HS-27A (cell line): ENCODE results near the gene TAMM41.
"Not testable (repeated sequence)": the region's sequence is repeated elsewhere in the genome, so short reads cannot be mapped to it uniquely, and the experiment has no call there.

Experiments
- DNase-seq: peaks from one replicate; pipeline ENCODE4 v3.0.0-alpha.2; 2012; ENCODE audit warnings: low read depth, missing footprints

The TAMM41 gene

DNA sequence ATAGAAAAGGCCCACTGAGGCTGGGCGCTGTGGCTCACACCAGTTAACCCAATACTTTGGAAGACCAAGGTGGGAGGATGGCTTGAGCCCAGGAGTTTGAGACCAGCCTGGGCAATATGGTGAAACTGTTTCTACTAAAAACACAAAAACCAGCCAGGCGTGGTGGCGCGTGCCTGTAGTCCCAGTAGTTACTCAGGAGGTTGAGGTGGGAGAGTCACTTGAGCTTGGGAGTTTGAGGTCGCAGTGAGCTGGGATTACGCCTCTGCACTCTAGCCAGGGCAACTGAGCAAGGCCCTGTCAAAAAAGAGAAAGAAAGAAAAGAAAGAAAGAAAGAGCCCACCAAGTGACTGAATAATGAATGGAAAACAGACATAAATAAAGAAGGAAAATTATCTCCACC is 32.0 kb downstream of the TAMM41 start:
- no peak for DNase-seq

DNA sequence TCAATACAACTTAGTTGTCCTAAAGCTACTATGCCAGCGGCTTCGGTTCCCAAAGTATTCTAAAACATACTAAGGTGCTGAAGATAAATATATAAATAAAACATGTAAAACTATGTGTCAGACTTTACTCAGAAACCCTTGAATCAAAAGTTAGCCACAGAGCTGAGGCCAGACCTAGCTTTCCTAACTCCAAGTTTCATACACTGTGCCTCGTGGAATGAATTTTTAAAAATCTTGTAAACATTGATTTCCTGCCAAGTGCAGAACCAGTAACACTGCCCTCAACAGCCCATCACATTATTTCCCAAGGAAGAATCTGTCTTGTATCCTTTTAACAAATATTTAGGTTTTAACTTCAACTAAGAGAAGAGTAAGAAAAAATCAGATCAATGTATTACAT is 36.4 kb downstream of the TAMM41 start:
- no peak for DNase-seq

DNA sequence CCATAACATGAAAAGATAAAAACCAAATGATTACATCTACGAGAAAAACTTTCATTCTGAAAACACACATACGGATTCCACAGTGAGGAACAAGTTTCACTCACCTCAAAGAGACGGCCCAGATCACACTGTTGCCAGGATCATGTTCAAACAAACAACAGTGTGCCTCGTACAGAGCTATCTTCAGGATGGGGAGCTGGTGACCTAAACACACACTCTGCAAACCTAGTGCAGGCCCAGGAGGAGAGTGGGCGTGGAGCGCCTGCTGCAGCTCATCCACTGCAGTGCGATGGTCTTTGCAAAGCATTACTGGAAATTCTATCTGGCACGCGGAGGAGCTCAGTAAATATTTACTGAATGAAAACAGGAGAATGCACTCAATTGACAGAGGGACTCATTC is 38.5 kb downstream of the TAMM41 start:
- DNase-seq = no peak

DNA sequence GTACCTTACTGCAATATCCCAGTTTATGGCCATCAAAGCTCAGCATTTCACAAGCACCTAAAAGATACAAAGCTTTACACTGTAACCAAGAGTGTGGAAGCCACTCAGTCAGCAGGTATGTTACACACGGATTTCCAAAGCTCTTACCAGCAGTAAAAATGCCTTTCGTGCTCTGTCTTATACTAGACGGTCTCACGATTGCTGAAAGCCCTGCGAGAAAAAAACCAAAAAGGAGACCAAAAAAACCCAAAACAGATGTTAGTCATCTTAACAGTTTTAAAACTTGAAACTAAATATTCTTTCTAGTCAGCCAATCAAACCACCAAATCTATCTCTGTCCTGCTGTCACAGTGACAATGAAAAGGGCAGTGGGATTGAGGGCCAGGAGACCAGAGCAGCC is 39.0 kb downstream of the TAMM41 start:
- DNase-seq = no peak

DNA sequence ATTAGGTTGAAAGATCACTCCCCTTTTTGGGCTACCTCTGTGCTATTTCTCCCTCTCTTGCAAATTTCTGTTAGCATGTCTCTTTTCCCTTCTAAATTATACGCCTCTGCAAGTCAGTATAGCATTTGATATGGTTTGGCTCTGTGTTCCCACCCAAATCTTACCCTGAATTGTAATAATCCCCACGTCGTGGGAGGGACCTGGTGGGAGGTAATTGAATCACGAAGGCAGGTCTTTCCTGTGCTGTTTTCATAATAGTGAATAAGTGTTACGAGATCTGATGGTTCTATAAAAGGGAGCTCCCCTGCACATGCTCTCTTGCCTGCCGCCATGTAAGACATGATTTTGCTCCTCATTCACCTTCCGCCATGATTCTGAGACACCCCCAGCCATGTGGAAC is 41.0 kb downstream of the TAMM41 start:
- DNase-seq = no peak

DNA sequence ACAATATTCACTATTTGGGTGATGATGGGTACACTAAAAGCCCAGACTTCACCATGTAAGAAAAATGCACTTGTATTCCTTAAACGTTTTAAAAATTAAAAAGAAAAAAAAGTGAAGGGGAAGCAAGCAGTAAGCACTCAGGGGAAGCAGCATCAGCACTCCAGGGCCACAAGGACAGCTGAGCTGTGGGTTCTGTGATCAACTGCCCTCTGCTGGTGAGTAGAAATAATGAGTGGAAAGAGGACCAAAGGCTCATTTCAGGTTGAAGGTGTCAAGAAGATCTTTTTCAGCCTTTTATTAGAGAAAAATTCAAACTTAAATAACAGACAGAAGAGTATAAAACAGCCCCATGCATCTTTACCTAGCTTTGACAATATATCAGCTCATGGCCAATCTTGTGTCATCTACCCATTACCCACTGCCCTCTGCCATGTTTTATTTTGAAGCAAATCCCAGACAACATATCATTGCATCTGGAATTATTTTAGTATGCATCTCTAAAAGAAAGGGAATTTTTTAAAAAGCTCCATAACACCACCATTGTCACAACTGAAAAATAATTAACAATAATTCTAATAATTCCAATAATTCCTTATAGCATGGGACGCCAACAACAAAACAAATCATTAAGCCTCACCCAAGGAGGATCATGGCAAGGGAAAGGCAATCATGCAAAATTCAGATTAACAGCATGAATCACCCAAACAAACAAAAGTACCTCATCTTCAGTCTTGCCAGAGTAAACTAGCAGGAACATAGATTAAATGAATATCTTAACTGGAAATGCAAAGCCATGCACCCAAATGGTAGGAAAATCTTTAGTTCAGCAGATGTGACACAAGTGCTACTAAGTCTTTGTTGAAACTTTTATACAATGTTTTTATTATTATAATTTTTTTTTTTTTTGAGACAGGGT is 42.5 kb downstream of the TAMM41 start:
- no peak for DNase-seq

DNA sequence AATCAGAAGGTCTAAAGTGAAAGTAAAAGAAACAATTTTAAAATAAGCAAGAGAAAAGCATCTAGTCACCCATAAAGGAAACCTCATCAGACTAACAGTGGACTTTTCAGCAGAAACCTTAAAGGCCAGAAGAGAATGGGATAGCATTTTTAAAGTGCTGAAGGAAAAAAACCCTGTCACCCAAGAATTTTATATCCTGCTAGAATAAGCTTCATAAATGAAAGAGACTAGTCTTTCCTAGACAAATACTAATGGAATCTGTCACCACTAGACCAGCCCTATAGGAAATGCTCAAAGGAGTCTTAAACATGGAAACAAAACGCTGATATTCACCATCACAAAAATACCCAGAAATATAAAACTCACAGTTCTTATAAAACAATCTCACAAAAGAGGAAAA is 46.9 kb downstream of the TAMM41 start:
- DNase-seq = no peak

DNA sequence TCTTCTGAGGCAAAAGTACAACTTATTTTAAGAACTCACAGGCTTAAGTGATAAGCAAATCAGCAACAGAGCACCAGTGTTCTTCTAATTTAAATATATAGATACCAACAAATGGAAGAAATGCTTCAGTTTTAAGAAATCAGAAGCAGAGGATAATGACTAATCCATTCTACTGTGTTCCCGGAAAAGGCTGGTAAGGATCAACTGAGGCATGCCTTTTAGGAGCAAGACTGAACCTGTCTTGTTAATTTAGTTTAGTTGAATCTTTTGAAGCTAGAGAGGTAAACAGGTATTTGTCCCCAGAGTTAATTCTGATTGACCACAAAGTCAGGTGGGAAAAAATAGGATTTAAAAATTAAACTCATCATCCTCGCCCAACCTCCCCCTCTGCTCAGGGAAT is 51.8 kb downstream of the TAMM41 start:
- no peak for DNase-seq

DNA sequence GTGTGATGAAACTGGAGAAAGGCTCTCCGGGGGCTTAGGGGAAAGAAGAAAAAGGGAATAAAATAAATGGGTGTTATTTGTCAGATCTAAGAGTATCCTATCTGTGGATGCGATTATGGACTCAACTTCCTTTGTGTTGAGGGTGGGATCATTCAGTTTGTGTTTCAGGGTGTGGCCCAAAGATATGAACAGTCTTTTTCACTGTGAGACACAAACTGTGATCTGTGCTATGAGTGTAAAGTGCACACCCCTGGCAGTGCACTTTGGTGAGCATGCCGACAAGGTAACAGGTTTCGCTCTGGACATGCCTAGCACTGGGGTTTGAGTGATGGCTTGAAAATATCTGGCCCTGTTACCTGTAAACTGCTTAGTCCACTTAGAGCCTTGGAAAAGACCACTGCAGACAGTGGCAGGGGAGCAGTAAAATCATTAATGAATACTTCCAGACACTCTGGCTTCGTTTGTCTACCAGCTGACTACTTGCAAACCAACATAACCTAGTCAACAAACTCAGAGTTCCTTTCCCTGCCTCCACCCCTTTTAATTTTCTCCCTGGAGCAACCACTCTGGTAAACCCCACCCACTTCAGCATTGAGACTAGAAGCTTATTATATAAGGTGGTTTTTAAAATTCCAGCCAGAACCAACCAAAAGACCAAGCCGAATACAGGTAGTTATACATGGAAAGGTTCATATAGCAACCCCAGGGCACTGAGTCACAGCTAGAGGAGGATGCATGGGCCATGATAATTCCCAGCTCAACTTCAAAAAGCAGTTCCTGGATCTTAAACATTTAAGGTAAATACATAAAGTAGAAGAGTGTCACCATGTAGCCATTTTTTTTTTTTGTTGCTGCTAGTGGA is 55.1 kb downstream of the TAMM41 start:
- DNase-seq = no peak

DNA sequence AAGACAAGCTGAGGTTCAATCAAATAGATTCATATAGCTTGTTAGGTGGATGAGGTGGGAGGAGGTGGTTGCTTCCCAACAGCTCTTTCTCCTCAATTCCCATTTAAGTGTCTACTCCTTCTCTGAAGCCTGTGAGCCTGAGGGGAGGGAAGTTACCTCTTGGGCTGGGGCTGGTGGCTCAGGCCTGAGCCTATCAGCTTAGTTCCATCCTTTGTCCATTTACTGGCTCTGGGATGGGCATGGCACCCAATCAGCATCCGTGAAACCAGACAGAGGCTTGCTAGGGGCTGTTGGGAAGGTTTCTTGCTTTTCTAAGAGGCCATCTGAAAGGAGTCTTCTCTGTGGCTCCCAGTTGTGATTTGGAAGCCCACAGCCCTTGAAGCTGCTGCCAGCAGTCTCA is 57.3 kb downstream of the TAMM41 start:
- no peak for DNase-seq

DNA sequence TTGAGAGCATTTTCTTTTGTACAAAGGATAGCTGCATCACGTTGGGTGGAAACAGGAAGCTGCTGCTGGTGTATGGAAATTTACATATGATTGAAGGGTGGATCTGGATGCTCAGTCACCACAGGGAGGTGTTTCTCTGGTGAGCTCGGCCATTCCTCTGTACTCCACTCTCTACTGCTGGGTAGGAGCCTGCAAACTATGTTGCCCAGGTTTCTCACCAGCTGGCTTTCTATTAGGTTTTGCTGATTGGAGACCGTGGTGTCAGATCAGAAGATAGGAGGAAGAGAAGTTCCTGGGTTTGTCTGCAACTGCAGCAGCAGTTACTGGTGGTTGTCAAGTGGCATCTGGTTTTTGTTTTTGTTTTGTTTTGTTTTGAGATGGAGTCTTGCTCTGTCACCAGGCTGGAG is 61.7 kb downstream of the TAMM41 start:
- no peak for DNase-seq

DNA sequence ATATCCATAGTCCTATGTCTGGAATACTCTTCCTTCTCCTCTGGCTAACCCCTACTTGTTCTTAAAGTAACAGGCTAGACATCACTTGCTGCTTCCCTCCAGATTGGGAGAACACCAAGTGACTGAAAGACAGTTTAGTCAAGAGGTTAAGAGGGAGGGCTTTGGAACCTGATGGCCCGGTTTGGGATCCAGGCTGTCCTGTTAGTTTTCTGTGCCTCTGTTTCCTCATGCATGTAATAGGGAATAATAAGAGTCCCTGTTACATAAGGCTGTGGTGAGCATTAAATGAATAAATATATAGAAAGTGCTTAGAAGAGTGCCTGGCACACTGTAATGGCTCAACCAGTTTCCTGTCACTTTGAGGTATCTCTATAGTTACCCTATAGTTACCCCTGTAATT is 66.3 kb downstream of the TAMM41 start:
- no peak for DNase-seq

DNA sequence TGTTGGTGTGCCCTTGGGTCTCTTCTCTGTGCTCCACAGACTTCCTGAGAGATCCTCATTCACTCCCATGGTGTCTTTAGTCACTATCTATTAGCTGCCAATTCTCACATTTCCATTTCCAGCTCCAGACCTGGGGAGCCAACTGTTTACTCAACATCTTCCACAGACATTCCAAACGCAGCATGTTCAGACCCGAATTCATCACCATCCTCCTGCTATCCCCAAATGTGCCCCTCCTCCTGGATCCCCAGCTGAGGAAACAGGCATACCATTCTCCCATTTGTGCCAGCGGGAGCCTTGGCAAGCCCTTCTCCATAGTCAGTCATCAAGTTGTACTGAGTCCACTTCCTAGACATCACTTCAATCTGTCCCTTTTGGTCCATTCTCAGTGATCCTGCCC is 67.1 kb downstream of the TAMM41 start:
- no peak for DNase-seq

DNA sequence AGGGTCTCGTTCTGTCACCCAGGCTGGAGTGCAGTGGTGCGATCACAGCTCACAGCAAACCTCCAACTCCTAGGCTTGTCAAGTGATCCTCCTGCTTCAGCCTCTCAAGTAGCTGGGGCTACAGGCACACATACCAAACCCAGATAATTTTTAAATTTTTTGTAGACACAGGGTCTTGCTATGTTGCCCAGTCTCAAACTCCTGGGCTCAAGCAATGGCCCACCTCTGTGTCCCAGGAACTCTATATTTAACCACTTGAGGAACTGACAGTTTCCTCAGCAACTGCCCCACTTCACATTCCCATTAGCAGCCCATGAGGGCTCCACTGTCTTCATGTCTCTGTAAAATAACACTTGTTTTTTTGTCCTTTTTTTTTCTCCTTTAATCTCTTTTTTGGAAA is 68.4 kb downstream of the TAMM41 start:
- DNase-seq = no peak

DNA sequence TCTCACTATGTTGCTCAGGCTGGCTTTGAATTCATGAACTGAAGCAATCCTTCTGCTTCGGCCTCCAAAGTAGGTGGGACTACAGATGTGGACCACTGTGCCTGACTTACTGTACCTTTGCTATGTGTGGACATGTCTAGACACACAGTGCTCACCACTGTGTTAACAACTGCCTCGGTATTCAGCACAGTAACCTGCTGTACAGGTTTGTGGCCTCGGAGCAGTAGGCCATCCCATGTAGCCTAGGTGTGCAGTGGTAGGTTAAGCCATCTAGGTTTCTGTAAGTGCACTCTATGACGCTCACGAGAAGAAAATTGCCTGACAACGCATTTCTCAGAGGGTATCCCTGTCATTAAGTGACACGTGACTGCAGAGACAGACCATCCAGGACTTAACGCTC is 70.3 kb downstream of the TAMM41 start:
- DNase-seq = no peak

DNA sequence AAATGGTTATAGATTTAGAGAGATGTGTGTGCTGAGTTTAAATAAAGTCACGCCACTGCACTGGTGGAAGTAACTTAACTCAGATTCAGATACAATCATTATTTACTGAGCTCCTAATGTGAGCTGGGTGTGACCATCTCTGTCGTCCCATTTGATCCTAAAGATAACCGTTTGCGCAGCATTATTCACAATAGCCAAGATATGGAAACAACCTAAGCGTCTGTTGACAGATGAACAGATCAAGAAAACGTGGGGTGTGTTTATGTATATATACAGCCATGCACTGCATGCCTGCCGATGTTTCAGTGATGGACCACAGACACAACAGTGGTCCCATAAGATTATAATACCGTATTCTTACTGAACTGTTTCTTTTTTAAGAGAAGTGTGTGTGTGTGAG is 71.2 kb downstream of the TAMM41 start:
- no peak for DNase-seq

DNA sequence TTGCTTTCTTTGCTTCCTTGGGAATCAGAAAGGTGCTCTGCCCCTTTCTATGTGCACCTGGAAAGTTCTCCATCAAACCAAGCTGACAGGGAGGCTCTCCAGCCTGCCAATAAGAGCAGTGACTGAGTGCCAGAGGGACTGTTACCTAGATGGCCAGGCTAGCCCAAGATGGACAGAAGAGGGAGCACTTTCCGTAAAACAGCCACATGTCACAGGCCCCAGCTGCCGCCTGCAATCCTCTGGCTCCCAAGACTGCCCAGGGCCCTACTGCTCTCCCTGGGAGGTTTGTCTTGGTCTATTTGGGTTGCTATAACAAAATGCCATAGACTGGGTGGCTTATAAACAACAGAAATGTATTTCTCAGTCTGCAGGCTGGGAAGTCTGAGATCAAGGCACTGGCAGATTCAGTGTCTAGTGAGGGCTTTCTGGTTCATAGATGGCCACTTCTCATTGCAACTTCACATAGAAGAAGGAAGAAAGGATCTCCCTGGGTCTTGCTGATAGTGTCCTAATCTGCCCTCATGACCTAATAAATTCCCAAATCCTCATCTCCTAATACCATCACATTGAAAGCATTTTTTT is 72.3 kb downstream of the TAMM41 start:
- DNase-seq = no peak

DNA sequence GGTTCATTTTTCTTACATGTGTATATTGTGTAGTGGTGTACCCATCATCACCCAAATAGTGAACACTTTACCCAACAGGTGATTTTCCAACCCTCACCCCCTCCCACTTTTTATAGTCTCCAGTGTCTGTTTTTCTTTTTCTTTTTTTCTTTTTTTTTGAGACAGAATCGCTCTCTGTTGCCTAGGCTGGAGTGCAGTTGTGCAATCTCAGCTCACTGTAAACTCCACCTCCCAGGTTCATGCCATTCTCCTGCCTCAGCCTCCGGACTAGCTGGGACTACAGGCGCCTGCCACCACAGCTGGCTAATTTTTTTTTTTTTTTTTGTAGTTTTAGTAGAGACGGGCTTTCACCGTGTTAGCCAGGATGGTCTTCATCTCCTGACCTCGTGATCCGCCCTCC is 74.8 kb downstream of the TAMM41 start:
- not testable (repeated sequence) for DNase-seq

DNA sequence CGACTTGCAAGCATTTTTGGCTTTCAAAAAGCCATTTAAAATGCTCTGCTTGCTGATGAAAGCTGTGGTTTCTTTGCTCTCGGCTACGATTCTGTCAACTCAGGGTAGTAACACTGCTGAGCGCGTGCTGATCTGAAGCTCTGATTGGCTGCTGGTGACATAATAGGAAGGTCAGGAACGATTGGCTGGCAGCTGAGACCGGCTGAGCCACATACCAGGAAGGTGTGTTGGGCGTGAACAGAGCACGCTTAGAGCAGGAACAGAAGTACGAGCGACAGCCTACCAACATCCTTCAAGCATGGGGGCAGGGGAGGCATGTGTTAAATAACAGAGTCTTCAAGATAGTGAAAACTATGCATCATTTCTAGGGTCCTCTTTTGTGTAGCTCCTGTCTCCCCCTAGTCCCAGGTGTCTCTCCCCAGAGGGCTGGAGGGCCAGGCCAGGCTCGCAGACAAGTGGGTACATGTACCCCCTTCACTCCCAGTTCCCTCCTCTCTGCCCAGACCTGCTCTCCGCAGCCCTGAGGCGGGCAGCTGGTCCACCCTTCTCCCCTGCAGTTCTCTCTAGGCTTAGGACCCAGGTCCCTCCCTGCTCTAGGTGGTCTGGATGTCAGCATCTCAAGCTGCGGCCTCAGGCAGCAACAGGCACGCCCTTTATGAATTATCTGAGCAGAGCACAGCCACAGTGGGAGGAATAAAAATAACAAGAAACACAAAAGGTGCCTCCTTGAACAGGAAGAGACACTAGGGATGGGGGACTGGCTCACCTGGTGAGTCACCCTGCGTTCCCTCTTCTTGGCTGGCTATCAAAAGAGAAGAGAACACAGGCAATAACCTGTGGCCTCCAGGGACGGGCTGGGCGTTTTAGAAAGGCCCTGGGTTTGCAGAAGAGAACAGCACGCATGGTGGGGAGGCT is 76.0 kb downstream of the TAMM41 start:
- no peak for DNase-seq

DNA sequence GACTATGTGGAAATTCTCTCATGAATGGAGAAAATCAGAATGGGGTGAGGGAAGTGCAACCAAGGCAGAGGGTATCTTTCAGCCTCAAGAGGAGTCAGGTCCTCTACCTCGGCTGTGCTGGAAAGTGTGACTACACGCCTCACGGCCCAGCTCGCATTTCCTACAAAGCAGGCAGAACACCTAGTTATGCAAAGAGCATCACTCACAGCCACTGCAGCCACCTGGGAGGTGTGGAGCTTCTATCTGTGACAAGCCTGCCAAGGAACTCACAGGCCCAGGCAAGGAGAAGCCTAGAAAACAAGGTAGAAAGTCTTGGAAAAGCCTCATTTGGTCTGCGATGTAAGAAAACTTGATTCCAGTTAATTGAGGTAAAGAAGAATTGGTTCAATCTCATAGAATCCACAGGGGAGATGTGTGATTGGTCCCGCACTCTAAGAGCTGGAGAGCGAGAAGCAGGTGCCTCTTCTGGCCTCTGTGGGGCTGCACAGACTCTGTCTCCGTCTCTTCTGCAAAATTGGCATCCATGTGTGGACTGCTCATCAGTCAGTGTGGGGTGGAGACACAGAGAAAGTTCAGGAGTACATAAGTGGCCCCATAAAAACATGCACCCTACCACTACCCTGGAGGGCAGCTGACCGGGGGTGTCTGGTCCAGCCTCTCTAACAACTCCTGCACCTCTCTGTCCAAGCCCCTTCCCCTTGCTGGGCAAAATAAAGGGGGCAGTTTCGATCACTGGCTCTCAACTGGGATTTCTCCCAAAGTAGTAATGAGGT is 76.8 kb downstream of the TAMM41 start:
- DNase-seq = no peak

DNA sequence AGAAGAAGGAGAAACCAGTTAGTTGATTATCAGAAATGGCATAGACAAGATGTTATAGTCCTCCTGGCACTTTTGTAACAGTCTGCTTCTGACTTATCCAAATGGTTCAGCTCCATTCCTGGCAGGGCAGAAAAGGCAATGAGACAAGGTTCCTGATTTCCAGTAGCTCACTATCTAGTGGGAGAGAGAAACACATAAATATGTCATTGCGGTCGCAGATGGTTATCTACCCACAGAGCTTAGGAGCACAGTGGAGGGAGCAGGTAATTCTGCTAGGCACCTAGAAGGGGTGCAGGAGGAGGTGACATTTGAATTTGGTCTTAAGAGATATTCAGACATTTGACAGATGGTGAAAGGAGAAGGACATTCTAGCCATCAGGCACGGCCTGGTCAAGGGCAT is 78.1 kb downstream of the TAMM41 start:
- DNase-seq = no peak
